Loucy (cell line): ENCODE data around the gene NDUFV1.

ENCODE experiments used
- H2AFZ ChIP-seq: fragments of 200-600 bp; sonication (generic); 2 replicates; pipeline ENCODE4 v1.6.0; 2016; ENCODE audit warnings: antibody characterized with exemption, mild to moderate bottlenecking, low read length, moderate library complexity
- H3F3A ChIP-seq: fragments of 200-600 bp; 2 replicates; pipeline ENCODE4 v1.6.0; 2016; ENCODE audit warnings: antibody characterized with exemption, low read depth, mild to moderate bottlenecking
- H3K27me3 ChIP-seq: fragments of 200-600 bp; sonication (generic); 2 replicates; pipeline ENCODE4 v1.6.1; 2014; ENCODE audit warnings: low read length, mild to moderate bottlenecking; ENCODE audit not compliant: insufficient read depth, poor library complexity, severe bottlenecking
- H3K36me3 ChIP-seq: fragments of 200-600 bp; sonication (generic); 2 replicates; pipeline ENCODE4 v1.6.1; 2016; ENCODE audit warnings: low read length; ENCODE audit not compliant: insufficient read depth
- H3K4me1 ChIP-seq: fragments of 200-600 bp; sonication (generic); 2 replicates; pipeline ENCODE4 v1.5.1; 2014; ENCODE audit warnings: low read length, mild to moderate bottlenecking; ENCODE audit not compliant: insufficient read depth, poor library complexity, severe bottlenecking
- H3K4me2 ChIP-seq: fragments of 200-600 bp; sonication (generic); 2 replicates; pipeline ENCODE4 v1.6.0; 2014; ENCODE audit warnings: antibody characterized with exemption, low read length, low read depth, mild to moderate bottlenecking; ENCODE audit not compliant: poor library complexity, severe bottlenecking
- H3K4me3 ChIP-seq: fragments of 200-600 bp; sonication (generic); 2 replicates; pipeline ENCODE4 v1.5.1; 2014; ENCODE audit warnings: low read length, mild to moderate bottlenecking, mixed read lengths; ENCODE audit not compliant: poor library complexity, severe bottlenecking
- H3K79me2 ChIP-seq: fragments of 200-600 bp; sonication (generic); 2 replicates; pipeline ENCODE4 v1.6.1; 2014; ENCODE audit warnings: low read length; ENCODE audit not compliant: insufficient read depth
- H3K9ac ChIP-seq: fragments of 200-600 bp; sonication (generic); 2 replicates; pipeline ENCODE4 v1.6.0; 2014; ENCODE audit warnings: mild to moderate bottlenecking, low read depth, low read length, moderate library complexity; ENCODE audit not compliant: poor library complexity, severe bottlenecking
- H3K9me2 ChIP-seq: fragments of 200-600 bp; sonication (generic); replicated peaks from 2 replicates; pipeline ENCODE4 v1.6.1; 2016; ENCODE audit warnings: low read depth, low read length, mixed read lengths
- H3K9me3 ChIP-seq: fragments of 200-600 bp; sonication (generic); 2 replicates; pipeline ENCODE4 v1.6.1; 2014; ENCODE audit warnings: mild to moderate bottlenecking, antibody characterized with exemption, low read length, low read depth; ENCODE audit not compliant: insufficient read depth
- H4K20me1 ChIP-seq: fragments of 200-600 bp; sonication (generic); 2 replicates; pipeline ENCODE4 v1.6.0; 2014; ENCODE audit warnings: antibody characterized with exemption, low read length, mild to moderate bottlenecking; ENCODE audit not compliant: insufficient read depth, poor library complexity, severe bottlenecking
- CTCF ChIP-seq: fragments of 200-600 bp; sonication (generic); conservative IDR thresholded peaks from 2 replicates; pipeline ENCODE4 v1.5.1; 2014; ENCODE audit warnings: mild to moderate bottlenecking, antibody characterized with exemption, low read length
- EZH2phosphoT487 ChIP-seq: fragments of 200-600 bp; IDR thresholded peaks from 2 replicates; pipeline ENCODE4 v1.6.1; 2018; ENCODE audit warnings: antibody characterized with exemption, mild to moderate bottlenecking, moderate library complexity, borderline replicate concordance

NDUFV1 gene

GRCh38 chr11:67627812-67628624 lies 21.3 kb downstream of the NDUFV1 start:
- TF ChIP-seq EZH2phosphoT487: no peak
- peaks cover 6% of the 10 kb centered on the region for H4K20me1 ChIP-seq
- no peaks in the 10 kb centered on the region for H3K9me3 ChIP-seq
- H2AFZ ChIP-seq: no peak overlapping the region
- peaks cover 33% of the 10 kb centered on the region for H3K4me1 ChIP-seq
- no peaks in the 10 kb centered on the region for H3F3A ChIP-seq
- peak overlapping the region; percentile 78 for H3K4me3 ChIP-seq
- peak overlapping the region; percentile 76 for H3K9ac ChIP-seq
- H3K36me3 ChIP-seq: no peaks in the 10 kb centered on the region
- no peaks in the 10 kb centered on the region for H3K9me2 ChIP-seq
- peaks cover 35% of the 10 kb centered on the region; the same call in 1 of the 2 replicates for H3K79me2 ChIP-seq
- peak overlapping the region; percentile 83 for H3K4me2 ChIP-seq
- no peaks in the 10 kb centered on the region for H3K27me3 ChIP-seq

- Histone ChIP-seq H3F3A (no peaks in the 10 kb centered on the region), H3K27me3 (no peaks in the 10 kb centered on the region), H3K9me2 (no peaks in the 10 kb centered on the region), H4K20me1 (peaks cover 6% of the 10 kb centered on the region), H2AFZ (no peak overlapping the region), H3K4me3 (peak overlapping the region; percentile 78), H3K4me2 (peak overlapping the region; percentile 83), H3K36me3 (no peaks in the 10 kb centered on the region), H3K9ac (peak overlapping the region; percentile 76), H3K79me2 (peaks cover 31% of the 10 kb centered on the region; the same call in 1 of the 2 replicates), H3K9me3 (no peaks in the 10 kb centered on the region), H3K4me1 (peaks cover 33% of the 10 kb centered on the region)
- TF ChIP-seq CTCF (no peak; the same call in 1 of the 2 replicates), EZH2phosphoT487 (no peak)
Measured at GRCh38 chr11:67628710-67629385, 22.1 kb downstream of the NDUFV1 start.

- H3K9me2 ChIP-seq: no peaks in the 10 kb centered on the region
- peak within 1 kb of the TSS; percentile 78 for H3K4me3 ChIP-seq
- H4K20me1 ChIP-seq: peaks cover 3% of the 10 kb centered on the region
- H3K4me2 ChIP-seq: peak within 1 kb of the TSS; percentile 86
- peak within 1 kb of the TSS; percentile 76 for H3K9ac ChIP-seq
- H3F3A ChIP-seq: no peaks in the 10 kb centered on the region
- no peak for TF ChIP-seq EZH2phosphoT487
- TF ChIP-seq CTCF: peak; percentile 83
- H2AFZ ChIP-seq: peak within 1 kb of the TSS; percentile 76
- H3K27me3 ChIP-seq: no peaks in the 10 kb centered on the region
- H3K36me3 ChIP-seq: no peaks in the 10 kb centered on the region
- H3K79me2 ChIP-seq: peaks cover 24% of the 10 kb centered on the region; the same call in 1 of the 2 replicates
- H3K9me3 ChIP-seq: no peaks in the 10 kb centered on the region
- peaks cover 33% of the 10 kb centered on the region for H3K4me1 ChIP-seq
Measured at GRCh38 chr11:67629386-67630227, 22.9 kb downstream of the NDUFV1 start, which contains the start of gene NUDT8. Gene NUDT8, minus strand, starts transcription at chr11:67629937. Its CDS starts 26 bp downstream, at chr11:67629911.
